Ovary (tissue), 9 donors: ENCODE measurements around the gene PRKG1. TPM values are rescaled to one million over a fixed set of nuclear protein-coding genes. Genes with fewer than 3 reads are reported as not detected.

Source experiments
- DNase-seq, 5 donors: peaks; one replicate each; pipeline ENCODE4 v3.0.0-alpha.2; 2019 to 2020
- H3K27ac ChIP-seq, 2 donors: fragments of 200-600 bp; one replicate each; pipeline versions ENCODE4 v1.5.1 to v1.8.0; 2019 to 2022
- H3K27me3 ChIP-seq: fragments of 200-600 bp; one replicate; pipeline ENCODE4 v1.8.0; 2022
- H3K36me3 ChIP-seq: fragments of 200-600 bp; sonication (generic); one replicate; pipeline ENCODE4 v1.5.1; 2019
- H3K4me1 ChIP-seq: one replicate; pipeline ENCODE4 v1.8.1; 2013; ENCODE audit warnings: mild to moderate bottlenecking, moderate library complexity; ENCODE audit not compliant: insufficient read depth
- H3K4me3 ChIP-seq: fragments of 200-600 bp; sonication (generic); one replicate; pipeline ENCODE4 v1.5.1; 2017
- H3K9me3 ChIP-seq, 2 donors: fragments of 200-600 bp in 1 of 2; sonication (generic) in 1 of 2; one replicate each; pipeline versions ENCODE4 v1.5.1 to v1.8.1; 2013 to 2019; ENCODE audit warnings: mild to moderate bottlenecking in 1 of 2, moderate library complexity in 1 of 2
- CTCF ChIP-seq, 3 donors: fragments of 450-650 bp in 2 of 3; fragments of 200-600 bp in 1 of 3; IDR thresholded peaks; one replicate each; pipeline versions ENCODE4 v1.5.1 to v1.8.0; 2016 to 2022; ENCODE audit warnings: antibody characterized with exemption in 3 of 3, mild to moderate bottlenecking in 1 of 3
- EP300 ChIP-seq: sonication (generic); formaldehyde crosslinking; IDR thresholded peaks from one replicate; pipeline ENCODE4 v1.6.1; 2017; ENCODE audit warnings: antibody characterized with exemption
- POLR2A ChIP-seq: fragments of 450-650 bp; IDR thresholded peaks from one replicate; pipeline ENCODE4 v1.6.1; 2017; ENCODE audit warnings: antibody characterized with exemption, mild to moderate bottlenecking, moderate library complexity
- WGBS, 3 donors: extraction: QIAGEN DNeasy Blood & Tissue Kit in 1 of 3; methylation state at CpG; one replicate each; pipeline versions ENCODE4 v1.1.5 to v1.1.7; 2013 to 2017; 5-methylcytosine and 5-hydroxymethylcytosine counted together
- intact Hi-C, 4 donors: fragments of 100-400 bp; cut with DNase I; formaldehyde crosslinking; loops; one replicate each; pipeline versions ENCODE4 v1.11.0 to v1.15.1; 2022 to 2023
- polyA plus RNA-seq, 2 donors: library from polyadenylated mRNA; stranded (reverse); fragments of 200-250 nt in 1 of 2; fragments of 350-450 nt in 1 of 2; fragmentation: Illumina TruSeq in 1 of 2; extraction: RNeasy Lipid Tissue Mini Kit (QIAGEN cat#74804) in 1 of 2; gene quantifications; one replicate each; pipeline ENCODE4 v1.2.3, GENCODE V29; 2013 to 2014
- total RNA-seq, 7 donors: library from RNA; depleted of rRNA in 2 of 7; stranded (reverse); fragments of >200 nt in 2 of 7; fragmentation: NEBNext Ultra II Directional in 3 of 7; extraction: Animal tissue kit (Norgen Biotek cat#: 25700) in 3 of 7; gene quantifications; one replicate each; pipeline versions ENCODE4 v1.1.0 to v1.2.4, GENCODE V29; 2016 to 2023
- donor health status: DM: no; HTN: no; CAD: no; lungs with moderate emphysema.
- donor health status: DM: no; HTN: no; CAD: no.
- donor health status: Bipolar disorder and iron deficiency.
- donor health status: DM: yes; HTN: yes; CAD: no.
- donor health status: DM: no; HTN: no; CAD: no.
- donor health status: DM: yes; HTN: yes; CAD: no.

Gene PRKG1
- total and polyA plus RNA-seq, 9 donors = 2.8 to 21.1 (median 15.7) TPM

GRCh38 chr10:51659344-51659743 is 585.1 kb downstream of the PRKG1 start:
- 77 to 81% (median 79%) methylated on average over 1 of the region's 1 CpG for WGBS, 3 donors
- Histone ChIP-seq H3K9me3 (no peaks in the 10 kb centered on the region), H3K4me3 (no peak overlapping the region), H3K27me3 (no peaks in the 10 kb centered on the region), H3K36me3 (no peaks in the 10 kb centered on the region), H3K4me1 (no peaks in the 10 kb centered on the region), H3K27ac (no peak overlapping the region)
- TF ChIP-seq EP300 (no peak), POLR2A (no peak), CTCF (IDR thresholded peaks at IDR 0.05) (no peak)
- no peak for DNase-seq
- intact Hi-C loops = no loop called here

GRCh38 chr10:51663086-51663485 is 588.8 kb downstream of the PRKG1 start:
- no peak for DNase-seq
- Histone ChIP-seq H3K36me3 (no peaks in the 10 kb centered on the region), H3K4me1 (no peaks in the 10 kb centered on the region), H3K27ac (no peak overlapping the region), H3K27me3 (no peaks in the 10 kb centered on the region), H3K4me3 (no peak overlapping the region), H3K9me3 (no peaks in the 10 kb centered on the region)
- 79 to 91% (median 80%) methylated on average over 3 of the region's 3 CpGs for WGBS, 3 donors
- TF ChIP-seq POLR2A (no peak), CTCF (IDR thresholded peaks at IDR 0.05) (no peak), EP300 (no peak)
- intact Hi-C loops = no loop called here

GRCh38 chr10:51666456-51666855 is 592.2 kb downstream of the PRKG1 start:
- no peak overlapping the region for H3K4me3 ChIP-seq
- no peak for DNase-seq
- H3K36me3 ChIP-seq = no peaks in the 10 kb centered on the region
- no peaks in the 10 kb centered on the region for H3K9me3 ChIP-seq
- H3K4me1 ChIP-seq = no peaks in the 10 kb centered on the region
- no peak overlapping the region for H3K27ac ChIP-seq
- H3K27me3 ChIP-seq = no peaks in the 10 kb centered on the region
- intact Hi-C loops = no loop called here
- TF ChIP-seq EP300 = no peak
- TF ChIP-seq POLR2A = no peak
- TF ChIP-seq CTCF (IDR thresholded peaks at IDR 0.05) = no peak

- Histone ChIP-seq H3K36me3 (no peaks in the 10 kb centered on the region), H3K4me1 (no peaks in the 10 kb centered on the region), H3K27ac (no peak overlapping the region), H3K4me3 (no peak overlapping the region), H3K9me3 (no peaks in the 10 kb centered on the region), H3K27me3 (no peaks in the 10 kb centered on the region)
- no peak for DNase-seq
- 3 to 8% (median 3%) methylated on average over 1 of the region's 1 CpG for WGBS, 3 donors
- TF ChIP-seq POLR2A (no peak), CTCF (IDR thresholded peaks at IDR 0.05) (no peak), EP300 (no peak)
- intact Hi-C loops = no loop called here
Measured at GRCh38 chr10:51667678-51668335, 593.5 kb downstream of the PRKG1 start.
